Activated CD8-positive, alpha-beta memory T cell treated with anti-CD3 and anti-CD28 coated beads, Interleukin-2, amount 50 U/mL, for 48 hours (primary cell): ENCODE data around the gene ACTRT2.

Experiments
- DNase-seq: peaks from one replicate; pipeline ENCODE4 v3.0.0-alpha.2; 2020

The ACTRT2 gene

GRCh38 chr1:3069491-3070308 lies 48.4 kb downstream of the ACTRT2 start:
- no peak for DNase-seq

GRCh38 chr1:3070309-3070643 lies 49.0 kb downstream of the ACTRT2 start:
- DNase-seq, result no peak

- DNase-seq, result no peak
Measured at GRCh38 chr1:3070644-3071564, 49.6 kb downstream of the ACTRT2 start.

GRCh38 chr1:3071565-3072390 lies 50.5 kb downstream of the ACTRT2 start:
- no peak for DNase-seq
